H9 (cell line): Measurements from ENCODE around the gene ZNF217. TPM values are rescaled to one million over a fixed set of nuclear protein-coding genes. Genes with fewer than 3 reads are reported as not detected.
A peak's percentile ranks its signal among the peaks of the same experiment; 100 is the strongest.
"Not testable (repeated sequence)": the region's sequence is repeated elsewhere in the genome, so short reads cannot be mapped to it uniquely, and the experiment has no call there.

Source experiments
- DNase-seq: peaks from one replicate; pipeline ENCODE4 v3.0.0-alpha.2; 2017
- H2AFZ ChIP-seq: one replicate; pipeline ENCODE4 v1.6.1; 2013; ENCODE audit warnings: mild to moderate bottlenecking, low read length, control low read depth, moderate library complexity
- H2AK5ac ChIP-seq: 2 replicates; pipeline ENCODE4 v1.6.1; 2013; ENCODE audit warnings: low read length, control low read depth, mixed read lengths; ENCODE audit not compliant: insufficient read length
- H2BK120ac ChIP-seq: one replicate; pipeline ENCODE4 v1.6.1; 2013; ENCODE audit warnings: low read depth, mild to moderate bottlenecking, low read length, control low read depth, inconsistent platforms; ENCODE audit not compliant: poor library complexity, severe bottlenecking
- H2BK12ac ChIP-seq: 2 replicates; pipeline ENCODE4 v1.6.1; 2013; ENCODE audit warnings: low read length, control low read depth, mixed read lengths, low read depth; ENCODE audit not compliant: insufficient read length
- H2BK15ac ChIP-seq: 2 replicates; pipeline ENCODE4 v1.6.1; 2013; ENCODE audit warnings: low read depth, low read length, control low read depth
- H2BK20ac ChIP-seq: one replicate; pipeline ENCODE4 v1.6.1; 2013; ENCODE audit warnings: low read depth, mild to moderate bottlenecking, low read length, control low read depth, inconsistent platforms; ENCODE audit not compliant: poor library complexity, severe bottlenecking
- H2BK5ac ChIP-seq: 2 replicates; pipeline ENCODE4 v1.6.1; 2013; ENCODE audit warnings: low read length, control low read depth, mixed read lengths; ENCODE audit not compliant: insufficient read length
- H3K14ac ChIP-seq: 2 replicates; pipeline ENCODE4 v1.6.1; 2013; ENCODE audit warnings: low read length, control low read depth; ENCODE audit not compliant: insufficient read depth
- H3K18ac ChIP-seq: 2 replicates; pipeline ENCODE4 v1.6.1; 2013; ENCODE audit warnings: low read depth, mild to moderate bottlenecking, mixed read lengths, low read length, control low read depth; ENCODE audit not compliant: insufficient read length
- H3K23ac ChIP-seq: 2 replicates; pipeline ENCODE4 v1.6.1; 2013; ENCODE audit warnings: low read length, control low read depth, mixed read lengths, low read depth; ENCODE audit not compliant: insufficient read length
- H3K23me2 ChIP-seq: 2 replicates; pipeline ENCODE4 v1.6.1; 2013; ENCODE audit warnings: low read depth, mild to moderate bottlenecking, mixed read lengths, low read length, control low read depth; ENCODE audit not compliant: insufficient read length, poor library complexity, severe bottlenecking
- H3K27ac ChIP-seq: 2 replicates; pipeline ENCODE4 v1.5.1; 2013; ENCODE audit warnings: low read length, control low read depth, mixed read lengths, low read depth; ENCODE audit not compliant: insufficient read length
- H3K27me3 ChIP-seq: 2 replicates; pipeline ENCODE4 v1.6.1; 2013; ENCODE audit warnings: low read length, control low read depth, inconsistent platforms; ENCODE audit not compliant: insufficient read depth
- H3K4ac ChIP-seq: 2 replicates; pipeline ENCODE4 v1.6.1; 2013; ENCODE audit warnings: low read depth, mild to moderate bottlenecking, control low read depth, inconsistent platforms, low read length, moderate library complexity
- H3K4me1 ChIP-seq: 2 replicates; pipeline ENCODE4 v1.6.1; 2013; ENCODE audit warnings: low read length, control low read depth, inconsistent platforms; ENCODE audit not compliant: insufficient read depth
- H3K4me2 ChIP-seq: 2 replicates; pipeline ENCODE4 v1.6.1; 2013; ENCODE audit warnings: low read length, control low read depth, mixed read lengths; ENCODE audit not compliant: insufficient read length, insufficient read depth
- H3K56ac ChIP-seq: 2 replicates; pipeline ENCODE4 v1.6.1; 2013; ENCODE audit warnings: low read depth, mild to moderate bottlenecking, mixed read lengths, low read length, control low read depth; ENCODE audit not compliant: insufficient read length
- H3K79me1 ChIP-seq: 2 replicates; pipeline ENCODE4 v1.6.1; 2013; ENCODE audit warnings: low read depth, mild to moderate bottlenecking, moderate library complexity, low read length, control low read depth, inconsistent platforms; ENCODE audit not compliant: insufficient read depth, poor library complexity, severe bottlenecking
- H3K79me2 ChIP-seq: 2 replicates; pipeline ENCODE4 v1.6.1; 2013; ENCODE audit warnings: low read length, control low read depth, inconsistent platforms; ENCODE audit not compliant: insufficient read depth
- H3K9ac ChIP-seq: 2 replicates; pipeline ENCODE4 v1.6.1; 2013; ENCODE audit warnings: low read length, control low read depth, mixed read lengths; ENCODE audit not compliant: insufficient read length; ENCODE audit errors: extremely low read depth
- H3K9me3 ChIP-seq: one replicate; pipeline ENCODE4 v1.6.1; 2013; ENCODE audit warnings: low read depth, low read length, inconsistent platforms; ENCODE audit not compliant: control insufficient read depth
- H3T11ph ChIP-seq: one replicate; pipeline ENCODE4 v1.6.1; 2013; ENCODE audit warnings: mild to moderate bottlenecking, low read length, control low read depth, inconsistent platforms
- H4K20me1 ChIP-seq: one replicate; pipeline ENCODE4 v1.6.1; 2013; ENCODE audit not compliant: control insufficient read depth, insufficient read length, insufficient read depth
- H4K5ac ChIP-seq: 2 replicates; pipeline ENCODE4 v1.6.1; 2013; ENCODE audit warnings: low read depth, mild to moderate bottlenecking, mixed read lengths, low read length, control low read depth; ENCODE audit not compliant: insufficient read length
- H4K8ac ChIP-seq: replicated peaks from 2 replicates; pipeline ENCODE4 v1.6.1; 2013; ENCODE audit warnings: low read length, control low read depth, mixed read lengths, low read depth; ENCODE audit not compliant: insufficient read length
- H4K91ac ChIP-seq: 2 replicates; pipeline ENCODE4 v1.6.1; 2013; ENCODE audit warnings: low read depth, mild to moderate bottlenecking, moderate library complexity, mixed read lengths, low read length, control low read depth; ENCODE audit not compliant: insufficient read length
- H3K27ac Mint-ChIP-seq, 3 experiments: 2 replicates in 2 of 3; 3 replicates in 1 of 3; pipeline ENCODE4 v1.8.0; 2020 to 2021; ENCODE audit warnings: mixed read lengths in 3 of 3, mild to moderate bottlenecking in 1 of 3, moderate library complexity in 1 of 3
- H3K27me3 Mint-ChIP-seq: 2 replicates; pipeline ENCODE4 v1.8.0; 2021; ENCODE audit warnings: low read depth, mild to moderate bottlenecking, moderate library complexity, mixed read lengths
- H3K36me3 Mint-ChIP-seq, 3 experiments: 2 replicates in 2 of 3; 3 replicates in 1 of 3; pipeline ENCODE4 v1.8.0; 2020 to 2021; ENCODE audit warnings: low read depth in 3 of 3, mixed read lengths in 3 of 3; ENCODE audit not compliant: insufficient read depth in 1 of 3
- H3K4me1 Mint-ChIP-seq, 2 experiments: 2 replicates each; pipeline ENCODE4 v1.8.0; 2020; ENCODE audit warnings: mixed read lengths in 2 of 2
- H3K4me3 Mint-ChIP-seq, 2 experiments: 2 replicates in 1 of 2; 3 replicates in 1 of 2; pipeline ENCODE4 v1.8.0; 2020 to 2021; ENCODE audit warnings: mild to moderate bottlenecking in 2 of 2, mixed read lengths in 2 of 2, moderate library complexity in 1 of 2
- H3K9me3 Mint-ChIP-seq, 2 experiments: 2 replicates in 1 of 2; 3 replicates in 1 of 2; pipeline ENCODE4 v1.8.0; 2020; ENCODE audit warnings: mild to moderate bottlenecking in 2 of 2, mixed read lengths in 2 of 2, moderate library complexity in 1 of 2
- WGBS: extraction: QIAGEN DNeasy Blood & Tissue Kit; methylation state at CpG from one replicate; pipeline ENCODE4 v1.1.7; 2013; ENCODE audit warnings: missing lambda C conversion rate, low lambda C conversion rate, mixed read lengths; ENCODE audit not compliant: insufficient read length; ENCODE audit errors: extremely low coverage; 5-methylcytosine and 5-hydroxymethylcytosine counted together
- total RNA-seq: library from RNA; stranded (reverse); gene quantifications from 2 replicates; pipeline ENCODE4 v1.2.1, GENCODE V29; 2021
- TF ChIP-seq, protein P1 (sequence below): fragments of 200-600 bp; sonication (generic); conservative IDR thresholded peaks from 3 replicates; pipeline ENCODE4 v1.8.0; 2021; ENCODE audit warnings: antibody characterized with exemption, mild to moderate bottlenecking

The ZNF217 gene
- total RNA-seq, 1 experiment from 2014 or later, result 82.8 TPM

- Histone ChIP-seq H3K79me1 (no peaks in the 10 kb centered on the region), H3K27me3 (no peaks in the 10 kb centered on the region), H4K91ac (no peak overlapping the region), H2AK5ac (no peak overlapping the region), H3K9me3 (no peaks in the 10 kb centered on the region), H2BK5ac (no peak overlapping the region), H3K23ac (no peak overlapping the region), H3K4me1 (no peaks in the 10 kb centered on the region), H4K8ac (no peak overlapping the region), H3T11ph (no peak overlapping the region), H4K20me1 (no peaks in the 10 kb centered on the region), H3K4ac (no peak overlapping the region), H3K23me2 (no peaks in the 10 kb centered on the region), H2BK15ac (no peak overlapping the region), H2AFZ (no peak overlapping the region), H2BK20ac (no peak overlapping the region), H4K5ac (no peak overlapping the region), H3K4me2 (no peak overlapping the region), H3K14ac (no peak overlapping the region), H3K9ac (no peak overlapping the region), H3K79me2 (no peaks in the 10 kb centered on the region), H3K56ac (no peak overlapping the region), H2BK12ac (no peak overlapping the region), H3K18ac (no peak overlapping the region), H2BK120ac (no peak overlapping the region), H3K27ac (no peak overlapping the region)
- no peaks in the 10 kb centered on the region for H3K27me3 Mint-ChIP-seq
- H3K9me3 Mint-ChIP-seq, result no peaks in the 10 kb centered on the region
- H3K27ac Mint-ChIP-seq, result peak overlapping the region in 1 of 3 experiments; percentile 80; a peak in 1 of 7 replicates
- no peak for DNase-seq
- TF ChIP-seq, protein P1, sequence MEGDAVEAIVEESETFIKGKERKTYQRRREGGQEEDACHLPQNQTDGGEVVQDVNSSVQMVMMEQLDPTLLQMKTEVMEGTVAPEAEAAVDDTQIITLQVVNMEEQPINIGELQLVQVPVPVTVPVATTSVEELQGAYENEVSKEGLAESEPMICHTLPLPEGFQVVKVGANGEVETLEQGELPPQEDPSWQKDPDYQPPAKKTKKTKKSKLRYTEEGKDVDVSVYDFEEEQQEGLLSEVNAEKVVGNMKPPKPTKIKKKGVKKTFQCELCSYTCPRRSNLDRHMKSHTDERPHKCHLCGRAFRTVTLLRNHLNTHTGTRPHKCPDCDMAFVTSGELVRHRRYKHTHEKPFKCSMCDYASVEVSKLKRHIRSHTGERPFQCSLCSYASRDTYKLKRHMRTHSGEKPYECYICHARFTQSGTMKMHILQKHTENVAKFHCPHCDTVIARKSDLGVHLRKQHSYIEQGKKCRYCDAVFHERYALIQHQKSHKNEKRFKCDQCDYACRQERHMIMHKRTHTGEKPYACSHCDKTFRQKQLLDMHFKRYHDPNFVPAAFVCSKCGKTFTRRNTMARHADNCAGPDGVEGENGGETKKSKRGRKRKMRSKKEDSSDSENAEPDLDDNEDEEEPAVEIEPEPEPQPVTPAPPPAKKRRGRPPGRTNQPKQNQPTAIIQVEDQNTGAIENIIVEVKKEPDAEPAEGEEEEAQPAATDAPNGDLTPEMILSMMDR, result no peak
- no CpG with 5 or more reads among the region's 4 CpGs for WGBS
- peaks cover 3 to 11% (median 4%) of the 10 kb centered on the region in 3 experiments; a peak in 5 of 7 replicates for H3K36me3 Mint-ChIP-seq
- no peak overlapping the region for H3K4me3 Mint-ChIP-seq
- H3K4me1 Mint-ChIP-seq, result no peaks in the 10 kb centered on the region
Observed at GRCh38 chr20:53555081-53555480, 38.6 kb downstream of the ZNF217 start.

- H3T11ph ChIP-seq, H2AFZ ChIP-seq, DNase-seq, H3K9me3 ChIP-seq, H3K4me2 ChIP-seq, H3K18ac ChIP-seq, H4K20me1 ChIP-seq, H2BK120ac ChIP-seq, H4K8ac ChIP-seq, H4K5ac ChIP-seq, H3K23me2 ChIP-seq, H3K79me1 ChIP-seq, H4K91ac ChIP-seq, H3K4me1 Mint-ChIP-seq, H3K36me3 Mint-ChIP-seq, H3K9ac ChIP-seq, H2BK12ac ChIP-seq, H3K27ac ChIP-seq, H3K56ac ChIP-seq, H3K23ac ChIP-seq, H3K14ac ChIP-seq, H3K79me2 ChIP-seq, H3K27me3 ChIP-seq, H3K4me3 Mint-ChIP-seq, H3K4ac ChIP-seq, H2BK15ac ChIP-seq, H2AK5ac ChIP-seq, H2BK5ac ChIP-seq, H3K9me3 Mint-ChIP-seq, H2BK20ac ChIP-seq, H3K27me3 Mint-ChIP-seq, H3K4me1 ChIP-seq: not testable (repeated sequence)
- peak overlapping the region in 1 of 3 experiments; percentile 11; a peak in 1 of 7 replicates for H3K27ac Mint-ChIP-seq
- WGBS, result no CpG with 5 or more reads among the region's 6 CpGs
Observed at GRCh38 chr20:53552572-53552893, 41.1 kb downstream of the ZNF217 start.
